Measurements from ENCODE around the gene TBCCD1. TPM values are rescaled to one million over a fixed set of nuclear protein-coding genes. Genes with fewer than 3 reads are reported as not detected.

The TBCCD1 gene
- total RNA-seq, 1 donor from 2014 or later = 10.3 TPM

GRCh38 chr3:186515125-186515524 lies 52.0 kb downstream of the TBCCD1 start:
- peaks cover 8% of the 10 kb centered on the region for H3K27me3 ChIP-seq (ENCODE audit: control insufficient read depth, insufficient read depth, low read length)
- no peak overlapping the region for H3K4me3 ChIP-seq (ENCODE audit: low read depth, low read length)
- TF ChIP-seq, protein P1, sequence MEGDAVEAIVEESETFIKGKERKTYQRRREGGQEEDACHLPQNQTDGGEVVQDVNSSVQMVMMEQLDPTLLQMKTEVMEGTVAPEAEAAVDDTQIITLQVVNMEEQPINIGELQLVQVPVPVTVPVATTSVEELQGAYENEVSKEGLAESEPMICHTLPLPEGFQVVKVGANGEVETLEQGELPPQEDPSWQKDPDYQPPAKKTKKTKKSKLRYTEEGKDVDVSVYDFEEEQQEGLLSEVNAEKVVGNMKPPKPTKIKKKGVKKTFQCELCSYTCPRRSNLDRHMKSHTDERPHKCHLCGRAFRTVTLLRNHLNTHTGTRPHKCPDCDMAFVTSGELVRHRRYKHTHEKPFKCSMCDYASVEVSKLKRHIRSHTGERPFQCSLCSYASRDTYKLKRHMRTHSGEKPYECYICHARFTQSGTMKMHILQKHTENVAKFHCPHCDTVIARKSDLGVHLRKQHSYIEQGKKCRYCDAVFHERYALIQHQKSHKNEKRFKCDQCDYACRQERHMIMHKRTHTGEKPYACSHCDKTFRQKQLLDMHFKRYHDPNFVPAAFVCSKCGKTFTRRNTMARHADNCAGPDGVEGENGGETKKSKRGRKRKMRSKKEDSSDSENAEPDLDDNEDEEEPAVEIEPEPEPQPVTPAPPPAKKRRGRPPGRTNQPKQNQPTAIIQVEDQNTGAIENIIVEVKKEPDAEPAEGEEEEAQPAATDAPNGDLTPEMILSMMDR (IDR thresholded peaks at IDR 0.05; ENCODE audit: insufficient read depth, low read length, poor library complexity, severe bottlenecking) = no peak
- no peaks in the 10 kb centered on the region for H3K36me3 ChIP-seq (ENCODE audit: control insufficient read depth, insufficient read depth, low read length)
- no peak for DNase-seq (ENCODE audit: low read depth)

DNA sequence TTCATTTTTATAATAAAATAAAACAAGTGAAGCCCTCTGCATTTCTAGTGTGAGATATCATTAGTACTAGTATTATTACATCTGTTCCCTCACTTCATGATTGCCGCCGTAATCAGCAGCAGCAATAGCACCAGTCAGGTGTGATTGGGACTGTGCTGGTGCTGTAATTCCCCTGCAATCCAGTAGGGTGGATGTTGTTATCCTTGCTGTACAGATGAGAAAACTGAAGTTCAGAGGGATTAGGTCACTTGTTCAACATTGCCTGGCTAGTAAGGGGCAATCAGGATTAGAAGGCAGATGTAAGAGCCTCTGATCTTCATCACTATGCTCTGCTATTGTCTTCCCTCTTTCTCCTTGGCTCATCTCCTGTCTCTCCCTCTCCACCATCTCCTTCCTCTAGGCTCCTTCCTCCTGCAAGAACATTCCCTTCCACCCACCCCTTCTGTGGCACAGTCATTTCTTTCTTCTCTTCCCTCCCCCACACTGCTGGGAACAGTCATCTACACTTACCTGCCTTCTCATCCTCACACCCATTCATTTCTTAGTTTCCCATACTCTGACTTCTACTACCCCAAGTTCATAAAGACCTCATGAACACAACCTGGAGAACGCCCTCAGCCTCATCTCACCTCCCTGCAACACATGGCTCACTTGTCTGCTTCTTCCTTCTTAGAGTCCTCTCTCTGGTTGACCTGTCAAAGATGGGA lies 52.7 kb downstream of the TBCCD1 start:
- Histone ChIP-seq H3K36me3 (ENCODE audit: control insufficient read depth, insufficient read depth, low read length) (no peaks in the 10 kb centered on the region), H3K27me3 (ENCODE audit: control insufficient read depth, insufficient read depth, low read length) (peaks cover 7% of the 10 kb centered on the region), H3K4me3 (ENCODE audit: low read depth, low read length) (no peak overlapping the region)
- no peak for DNase-seq (ENCODE audit: low read depth)
- TF ChIP-seq, protein P1 (IDR thresholded peaks at IDR 0.05; ENCODE audit: insufficient read depth, low read length, poor library complexity, severe bottlenecking) = peak; percentile 40

GRCh38 chr3:186513386-186513785 lies 53.8 kb downstream of the TBCCD1 start:
- H3K27me3 ChIP-seq (ENCODE audit: control insufficient read depth, insufficient read depth, low read length) = peaks cover 6% of the 10 kb centered on the region
- no peak for DNase-seq (ENCODE audit: low read depth)
- H3K4me3 ChIP-seq (ENCODE audit: low read depth, low read length) = no peak overlapping the region
- H3K36me3 ChIP-seq (ENCODE audit: control insufficient read depth, insufficient read depth, low read length) = no peaks in the 10 kb centered on the region
- TF ChIP-seq, protein P1 (IDR thresholded peaks at IDR 0.05; ENCODE audit: insufficient read depth, low read length, poor library complexity, severe bottlenecking) = no peak

- peaks cover 6% of the 10 kb centered on the region for H3K27me3 ChIP-seq (ENCODE audit: control insufficient read depth, insufficient read depth, low read length)
- H3K36me3 ChIP-seq (ENCODE audit: control insufficient read depth, insufficient read depth, low read length) = no peaks in the 10 kb centered on the region
- TF ChIP-seq, protein P1 (IDR thresholded peaks at IDR 0.05; ENCODE audit: insufficient read depth, low read length, poor library complexity, severe bottlenecking) = no peak
- no peak overlapping the region for H3K4me3 ChIP-seq (ENCODE audit: low read depth, low read length)
- no peak for DNase-seq (ENCODE audit: low read depth)
Measured at GRCh38 chr3:186512570-186513302, 54.4 kb downstream of the TBCCD1 start.

DNA sequence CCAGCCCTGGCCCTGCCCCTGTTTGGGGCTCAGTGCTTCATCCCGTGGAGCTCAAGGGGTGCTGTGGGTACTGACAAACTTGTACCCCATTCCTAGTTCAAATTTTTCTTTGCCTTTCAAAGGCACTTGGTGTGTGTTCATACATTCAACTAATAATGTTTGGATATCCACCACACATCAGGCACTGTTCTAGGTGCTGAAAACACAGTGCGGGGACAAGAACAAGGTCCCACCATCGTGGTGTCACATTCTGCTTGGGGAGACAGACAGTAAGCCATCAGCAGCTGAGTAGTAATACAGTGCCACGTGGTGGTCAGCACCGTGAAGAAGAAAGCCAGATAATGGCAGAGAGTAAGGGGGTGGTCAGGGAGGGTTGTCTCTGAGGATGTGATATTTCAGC lies 55.4 kb downstream of the TBCCD1 start:
- TF ChIP-seq, protein P1 (IDR thresholded peaks at IDR 0.05; ENCODE audit: insufficient read depth, low read length, poor library complexity, severe bottlenecking) = no peak
- Histone ChIP-seq H3K4me3 (ENCODE audit: low read depth, low read length) (no peak overlapping the region), H3K36me3 (ENCODE audit: control insufficient read depth, insufficient read depth, low read length) (no peaks in the 10 kb centered on the region), H3K27me3 (ENCODE audit: control insufficient read depth, insufficient read depth, low read length) (peaks cover 2% of the 10 kb centered on the region)
- no peak for DNase-seq (ENCODE audit: low read depth)
